ENCODE results near the gene CYP4F22. TPM values are rescaled to one million over a fixed set of nuclear protein-coding genes. Genes with fewer than 3 reads are reported as not detected.

CYP4F22 gene
- total RNA-seq, 1 experiment from 2014 or later: 0.23 TPM

GRCh38 chr19:15548648-15549047 lies 40.3 kb downstream of the CYP4F22 start:
- Histone ChIP-seq H3K9me3 (0 out of 2 replicates have a peak, but pooled peaks cover 2% of the 10 kb centered on the region), H3K36me3 (no peaks in the 10 kb centered on the region), H3K4me3 (no peak overlapping the region), H3K27me3 (peaks cover 8% of the 10 kb centered on the region)
- no peak for DNase-seq

DNA sequence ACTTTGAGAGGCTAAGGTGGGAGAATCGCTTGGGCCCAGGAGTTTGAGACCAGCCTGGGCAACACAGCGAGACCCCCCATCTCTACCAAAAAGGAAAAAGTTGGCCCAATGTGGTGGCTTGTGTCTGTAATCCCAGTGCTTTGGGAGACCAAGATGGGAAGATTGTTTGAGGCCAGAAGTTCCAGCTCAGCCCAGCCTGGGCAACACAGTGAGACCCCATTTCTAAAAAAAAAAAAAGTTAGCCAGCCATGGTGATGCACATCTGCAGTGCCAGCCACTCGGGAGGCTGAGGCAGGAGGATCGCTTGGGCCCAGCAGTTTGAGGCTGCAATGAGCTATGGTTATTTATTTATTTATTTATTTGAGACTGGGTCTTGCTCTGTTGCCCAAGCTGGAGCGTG lies 41.3 kb downstream of the CYP4F22 start:
- no peak overlapping the region for H3K4me3 ChIP-seq
- DNase-seq: no peak
- peaks cover 8% of the 10 kb centered on the region for H3K27me3 ChIP-seq
- 0 out of 2 replicates have a peak, but pooled peaks cover 2% of the 10 kb centered on the region for H3K9me3 ChIP-seq
- H3K36me3 ChIP-seq: no peaks in the 10 kb centered on the region

DNA sequence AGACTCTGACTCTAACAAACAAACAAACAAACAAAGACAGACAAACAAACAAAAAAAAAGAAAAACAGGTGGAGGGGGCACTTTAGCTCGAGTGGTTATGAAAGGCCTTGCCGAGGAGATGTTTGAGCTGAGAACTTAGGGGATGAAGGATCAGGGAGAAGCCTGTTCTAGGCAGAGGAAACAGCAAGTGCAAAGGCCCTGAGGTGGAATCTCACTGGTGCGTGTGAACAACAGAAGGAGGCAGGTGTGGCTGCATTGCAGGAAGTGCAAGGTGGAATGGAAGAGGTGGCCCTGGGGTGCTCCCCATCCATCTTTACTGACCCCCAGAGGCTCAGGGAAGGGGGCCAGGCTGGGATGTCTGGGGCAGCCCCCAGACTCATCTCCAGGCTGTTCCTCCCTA lies 41.9 kb downstream of the CYP4F22 start:
- H3K36me3 ChIP-seq: no peaks in the 10 kb centered on the region
- no peak overlapping the region for H3K4me3 ChIP-seq
- H3K9me3 ChIP-seq: 0 out of 2 replicates have a peak, but pooled peaks cover 2% of the 10 kb centered on the region
- no peak for DNase-seq
- H3K27me3 ChIP-seq: peaks cover 8% of the 10 kb centered on the region

DNA sequence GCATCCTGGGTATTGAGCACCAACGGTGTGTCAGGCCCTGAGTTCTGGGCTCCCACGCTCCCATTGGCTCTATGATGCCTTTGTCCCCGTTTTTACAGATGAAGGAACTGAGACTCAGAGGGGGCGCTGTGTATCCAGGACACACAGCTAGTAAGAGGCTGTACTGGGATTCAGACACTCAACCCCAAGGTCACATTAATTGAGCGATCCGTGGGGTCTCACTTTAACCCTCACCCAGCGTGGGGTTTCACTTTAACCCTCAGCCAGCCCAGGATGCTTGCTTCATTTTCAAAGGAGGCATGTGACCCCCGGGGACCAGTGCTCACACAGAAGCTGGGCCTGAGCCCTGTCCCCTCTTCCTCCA lies 42.6 kb downstream of the CYP4F22 start:
- Histone ChIP-seq H3K9me3 (0 out of 2 replicates have a peak, but pooled peaks cover 2% of the 10 kb centered on the region), H3K4me3 (0 out of 2 replicates have a peak overlapping the region, but pooled peaks have one; percentile 0), H3K27me3 (peaks cover 8% of the 10 kb centered on the region), H3K36me3 (no peaks in the 10 kb centered on the region)
- no peak for DNase-seq

DNA sequence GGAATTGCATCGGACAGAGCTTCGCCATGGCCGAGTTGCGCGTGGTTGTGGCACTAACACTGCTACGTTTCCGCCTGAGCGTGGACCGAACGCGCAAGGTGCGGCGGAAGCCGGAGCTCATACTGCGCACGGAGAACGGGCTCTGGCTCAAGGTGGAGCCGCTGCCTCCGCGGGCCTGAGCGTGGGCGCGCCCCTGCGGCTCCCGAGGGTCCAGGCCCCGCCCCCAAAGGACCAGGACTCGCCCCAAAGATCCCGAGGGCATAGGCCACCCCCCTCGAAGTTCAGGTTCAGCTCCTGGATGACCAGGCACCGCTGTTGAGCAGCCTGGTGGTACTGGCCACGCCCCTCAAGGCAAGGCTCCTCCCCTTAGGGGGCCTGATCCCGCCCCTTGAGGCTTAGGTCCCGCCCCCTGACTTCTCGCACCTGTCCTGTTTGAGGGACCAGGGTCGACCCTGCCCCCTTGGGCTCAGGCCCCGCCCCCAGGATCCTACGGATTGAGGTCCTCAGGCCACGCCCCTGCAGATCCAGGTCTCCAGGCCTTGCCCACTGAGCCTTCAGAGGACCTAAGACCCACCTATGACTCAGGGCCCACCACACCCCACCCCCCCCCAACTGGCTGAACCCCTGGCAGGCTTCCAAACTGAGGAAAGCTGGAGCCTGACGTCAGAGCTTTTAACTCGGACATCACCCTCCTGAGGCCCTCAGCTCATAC lies 43.1 kb downstream of the CYP4F22 start:
- H3K36me3 ChIP-seq: no peaks in the 10 kb centered on the region
- H3K27me3 ChIP-seq: peaks cover 8% of the 10 kb centered on the region
- DNase-seq: peak; percentile 38
- H3K9me3 ChIP-seq: 0 out of 2 replicates have a peak, but pooled peaks cover 2% of the 10 kb centered on the region
- 0 out of 2 replicates have a peak overlapping the region, but pooled peaks have one; percentile 0 for H3K4me3 ChIP-seq

GRCh38 chr19:15555021-15555420 lies 46.7 kb downstream of the CYP4F22 start:
- Histone ChIP-seq H3K4me3 (peak overlapping the region; percentile 39), H3K27me3 (peaks cover 15% of the 10 kb centered on the region), H3K9me3 (0 out of 2 replicates have a peak, but pooled peaks cover 2% of the 10 kb centered on the region), H3K36me3 (no peaks in the 10 kb centered on the region)
- DNase-seq: peak; percentile 34

- peak; percentile 99 for DNase-seq
- Histone ChIP-seq H3K9me3 (no peaks in the 10 kb centered on the region), H3K36me3 (no peaks in the 10 kb centered on the region), H3K4me3 (peak overlapping the region; percentile 39), H3K27me3 (peaks cover 14% of the 10 kb centered on the region)
Measured at GRCh38 chr19:15555759-15556633, 47.7 kb downstream of the CYP4F22 start.

DNA sequence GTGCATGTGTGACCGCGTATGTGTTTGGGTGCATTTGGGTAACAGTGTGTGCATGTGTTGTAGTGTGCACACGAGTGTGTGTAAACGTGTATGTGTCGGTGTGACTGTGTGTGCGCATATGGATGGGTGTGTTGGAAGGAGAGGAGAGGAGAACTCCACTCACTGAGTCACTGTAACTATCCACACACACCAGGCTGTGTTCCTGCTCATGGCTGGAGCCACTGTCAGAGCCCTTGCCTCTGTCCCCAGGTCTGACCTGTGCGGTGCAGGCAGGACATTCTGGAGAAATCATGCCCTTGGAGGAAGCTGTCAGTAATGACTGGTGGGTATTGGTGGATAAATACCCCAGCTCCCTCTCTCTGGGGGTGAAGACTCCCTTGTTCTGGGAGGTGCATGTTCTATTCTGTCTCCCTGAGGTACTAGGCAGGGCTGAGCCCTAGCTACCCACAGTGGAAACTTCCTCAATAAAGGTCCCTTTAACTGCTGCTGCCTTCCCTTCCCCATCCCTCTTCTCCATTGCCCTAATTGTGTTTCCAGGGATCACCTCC lies 48.4 kb downstream of the CYP4F22 start:
- no peak for DNase-seq
- peaks cover 12% of the 10 kb centered on the region for H3K27me3 ChIP-seq
- H3K4me3 ChIP-seq: no peak overlapping the region
- no peaks in the 10 kb centered on the region for H3K36me3 ChIP-seq
- H3K9me3 ChIP-seq: no peaks in the 10 kb centered on the region

- Histone ChIP-seq H3K36me3 (no peaks in the 10 kb centered on the region), H3K27me3 (peaks cover 12% of the 10 kb centered on the region), H3K9me3 (no peaks in the 10 kb centered on the region), H3K4me3 (no peak overlapping the region)
- no peak for DNase-seq
Measured at GRCh38 chr19:15557223-15557622, 48.9 kb downstream of the CYP4F22 start.

- DNase-seq: no peak
- Histone ChIP-seq H3K9me3 (no peaks in the 10 kb centered on the region), H3K36me3 (no peaks in the 10 kb centered on the region), H3K27me3 (peaks cover 20% of the 10 kb centered on the region), H3K4me3 (no peak overlapping the region)
Measured at GRCh38 chr19:15562145-15562544, 53.8 kb downstream of the CYP4F22 start.

DNA sequence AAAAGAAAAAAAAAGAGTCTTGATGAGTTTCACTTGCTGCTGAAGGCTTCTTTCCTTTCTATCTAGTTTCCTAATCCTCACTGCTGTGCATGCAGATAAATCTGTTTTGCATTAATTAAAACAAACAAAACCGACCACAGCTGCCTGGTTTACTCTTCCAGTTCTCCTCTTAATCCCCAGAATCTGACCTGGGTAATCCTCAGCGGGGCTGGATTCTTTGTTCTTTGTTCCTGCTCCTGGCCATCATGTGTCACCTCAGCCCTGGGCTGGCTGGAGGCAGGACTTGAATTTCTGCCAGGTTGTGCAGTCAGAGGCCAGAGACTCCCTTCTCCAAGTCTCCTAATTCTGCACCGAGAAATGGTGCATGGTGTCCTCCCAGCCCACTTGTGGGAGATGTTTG lies 54.5 kb downstream of the CYP4F22 start:
- H3K27me3 ChIP-seq: peaks cover 25% of the 10 kb centered on the region
- no peaks in the 10 kb centered on the region for H3K9me3 ChIP-seq
- H3K4me3 ChIP-seq: no peak overlapping the region
- no peaks in the 10 kb centered on the region for H3K36me3 ChIP-seq
- peak; percentile 61 for DNase-seq

- Histone ChIP-seq H3K9me3 (no peaks in the 10 kb centered on the region), H3K36me3 (no peaks in the 10 kb centered on the region), H3K27me3 (peaks cover 30% of the 10 kb centered on the region), H3K4me3 (no peak overlapping the region)
- DNase-seq: peak; percentile 55
Measured at GRCh38 chr19:15563325-15563794, 55.0 kb downstream of the CYP4F22 start.

- no peak for DNase-seq
- Histone ChIP-seq H3K9me3 (no peaks in the 10 kb centered on the region), H3K36me3 (no peaks in the 10 kb centered on the region), H3K4me3 (no peak overlapping the region), H3K27me3 (peaks cover 32% of the 10 kb centered on the region)
Measured at GRCh38 chr19:15563931-15564330, 55.6 kb downstream of the CYP4F22 start.

DNA sequence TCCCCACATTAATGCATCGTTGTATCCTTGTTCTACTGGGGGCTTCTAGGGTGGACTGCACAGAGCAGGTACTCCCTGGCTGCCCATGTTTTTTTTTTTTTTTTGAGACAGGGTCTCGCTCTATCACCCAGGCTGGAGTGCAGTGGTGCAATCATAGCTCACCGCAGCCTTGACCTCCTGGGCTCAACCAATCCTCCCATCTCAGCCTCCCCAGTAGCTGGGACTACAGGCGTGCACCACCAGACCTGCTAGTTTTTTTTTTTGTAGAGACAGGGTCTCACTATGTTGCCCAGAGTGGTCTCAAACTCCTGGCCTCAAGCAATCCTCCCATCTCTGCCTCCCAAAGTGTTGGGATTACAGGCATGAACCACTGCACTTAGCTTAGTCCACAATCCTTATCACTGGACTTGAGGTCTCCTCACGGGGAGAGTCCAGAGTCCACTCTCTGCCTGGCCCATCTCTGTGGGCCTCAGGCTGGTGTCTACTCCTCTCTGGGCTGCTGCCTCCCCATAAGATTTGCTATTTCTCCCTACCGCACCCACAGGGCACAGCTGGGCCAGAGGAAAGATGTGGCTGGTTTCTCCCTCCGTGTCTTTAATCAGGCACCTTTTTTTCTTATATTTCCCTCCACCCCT lies 56.3 kb downstream of the CYP4F22 start:
- Histone ChIP-seq H3K36me3 (no peaks in the 10 kb centered on the region), H3K9me3 (no peaks in the 10 kb centered on the region), H3K4me3 (no peak overlapping the region), H3K27me3 (peaks cover 29% of the 10 kb centered on the region)
- DNase-seq: no peak

DNA sequence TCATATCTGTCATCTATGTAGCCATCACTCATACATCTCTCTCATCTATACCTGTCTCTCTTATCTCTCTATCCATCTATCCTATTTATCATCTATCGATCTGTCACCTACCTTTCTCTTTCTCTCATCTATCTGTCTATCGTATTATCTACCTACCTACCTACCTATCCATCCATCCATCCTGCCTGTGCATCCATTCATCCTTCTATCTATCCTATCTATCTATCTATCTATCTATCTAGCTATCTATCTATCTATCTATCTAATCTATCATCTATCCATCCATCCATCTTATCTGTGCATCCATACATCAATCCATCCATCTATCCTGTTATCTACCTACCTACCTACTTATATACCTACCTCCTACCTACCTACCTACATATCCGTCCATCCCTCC lies 62.1 kb downstream of the CYP4F22 start:
- Histone ChIP-seq H3K27me3 (peaks cover 75% of the 10 kb centered on the region), H3K36me3 (no peaks in the 10 kb centered on the region), H3K9me3 (no peaks in the 10 kb centered on the region), H3K4me3 (no peak overlapping the region)
- no peak for DNase-seq

DNA sequence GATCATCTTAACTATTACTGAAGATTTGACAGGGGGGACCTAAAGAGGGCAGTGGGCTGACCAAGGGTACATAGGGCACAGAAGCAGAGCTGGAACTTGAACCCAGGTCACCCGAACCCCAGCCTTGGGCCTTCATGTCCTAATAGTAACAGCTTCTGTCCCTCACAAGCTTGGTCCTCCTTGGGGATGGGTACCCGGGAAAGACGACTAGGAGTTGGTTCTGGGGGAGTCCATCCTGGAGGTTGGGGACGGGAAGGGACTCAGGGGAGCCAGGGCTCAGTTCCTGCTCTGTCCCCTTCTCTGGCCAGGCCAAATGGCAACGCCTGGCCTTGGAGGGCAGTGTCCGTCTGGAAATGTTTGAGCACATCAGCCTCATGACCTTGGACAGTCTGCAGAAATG lies 67.1 kb downstream of the CYP4F22 start:
- Histone ChIP-seq H3K4me3 (no peak overlapping the region), H3K9me3 (no peaks in the 10 kb centered on the region), H3K27me3 (peaks cover 66% of the 10 kb centered on the region), H3K36me3 (no peaks in the 10 kb centered on the region)
- DNase-seq: no peak
